H1 (cell line): ENCODE results near the gene PCDH18.

ENCODE experiments used
- JUN ChIP-seq: IDR thresholded peaks from 2 replicates; pipeline ENCODE4 v1.6.1; 2011; ENCODE audit warnings: low read depth, mild to moderate bottlenecking, improper control_type of control experiment, low read length
- YY1 ChIP-seq: IDR thresholded peaks from 2 replicates; pipeline ENCODE4 v1.6.1; 2011; ENCODE audit warnings: low read depth, mild to moderate bottlenecking, low read length

GRCh38 chr4:137576446-137576845, 44.2 kb upstream of the PCDH18 start:
- TF ChIP-seq YY1: no peak
- TF ChIP-seq JUN: no peak
